NT2/D1 (cell line): ENCODE measurements around the gene BCL11B.

Experiments
- DNase-seq: peaks from one replicate; pipeline ENCODE4 v3.0.0-alpha.2; 2011; ENCODE audit warnings: low read depth, low spot score
- H3K27me3 ChIP-seq: 2 replicates; pipeline ENCODE4 v1.6.0; 2011; ENCODE audit warnings: mild to moderate bottlenecking; ENCODE audit not compliant: insufficient read length, insufficient read depth
- H3K36me3 ChIP-seq: 2 replicates; pipeline ENCODE4 v1.6.1; 2011; ENCODE audit warnings: mild to moderate bottlenecking, low read length, mixed read lengths; ENCODE audit not compliant: insufficient read depth, insufficient read length
- H3K4me1 ChIP-seq: 2 replicates; pipeline ENCODE4 v1.5.1; 2011; ENCODE audit not compliant: insufficient read depth, insufficient read length
- H3K4me3 ChIP-seq: 2 replicates; pipeline ENCODE4 v1.5.1; 2011; ENCODE audit warnings: low read depth; ENCODE audit not compliant: insufficient read length
- H3K9ac ChIP-seq: 2 replicates; pipeline ENCODE4 v1.6.0; 2011; ENCODE audit warnings: low read depth; ENCODE audit not compliant: insufficient read length
- H3K9me3 ChIP-seq: 2 replicates; pipeline ENCODE4 v1.5.1; 2011; ENCODE audit warnings: mild to moderate bottlenecking, low read length; ENCODE audit not compliant: insufficient read depth
- SUZ12 ChIP-seq: IDR thresholded peaks from 2 replicates; pipeline ENCODE4 v1.6.1; 2011; ENCODE audit not compliant: insufficient read length, insufficient read depth; ENCODE audit errors: extremely low read depth
- YY1 ChIP-seq: IDR thresholded peaks from 2 replicates; pipeline ENCODE4 v1.6.1; 2011; ENCODE audit not compliant: insufficient read length, insufficient read depth
- ZNF274 ChIP-seq: IDR thresholded peaks from 2 replicates; pipeline ENCODE4 v1.6.1; 2011; ENCODE audit warnings: mild to moderate bottlenecking, low read depth, low read length

The BCL11B gene

DNA sequence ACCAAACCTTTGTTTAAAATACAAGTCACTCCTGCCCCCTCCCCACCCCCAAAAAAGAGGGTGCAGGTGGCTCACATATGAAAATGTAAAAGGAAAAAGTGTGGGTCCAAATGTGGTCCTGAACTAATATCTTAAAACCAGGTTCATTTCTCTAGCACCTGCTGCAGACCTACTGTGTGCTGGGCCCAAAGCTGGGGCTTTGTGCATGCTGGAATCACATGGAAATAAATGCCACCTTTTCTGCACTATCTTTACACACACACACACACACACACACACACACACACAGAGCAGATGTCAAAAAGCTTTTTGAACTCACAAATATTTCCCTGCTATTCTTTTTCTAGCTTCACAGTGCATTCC lies 3.2 kb upstream of the BCL11B start:
- Histone ChIP-seq H3K4me1 (peaks cover 4% of the 10 kb centered on the region), H3K9me3 (no peaks in the 10 kb centered on the region), H3K9ac (no peak overlapping the region), H3K36me3 (no peaks in the 10 kb centered on the region), H3K27me3 (peaks cover 32% of the 10 kb centered on the region), H3K4me3 (no peak overlapping the region)
- no peak for TF ChIP-seq SUZ12
- no peak for TF ChIP-seq ZNF274
- TF ChIP-seq YY1, result no peak
- DNase-seq, result no peak

DNA sequence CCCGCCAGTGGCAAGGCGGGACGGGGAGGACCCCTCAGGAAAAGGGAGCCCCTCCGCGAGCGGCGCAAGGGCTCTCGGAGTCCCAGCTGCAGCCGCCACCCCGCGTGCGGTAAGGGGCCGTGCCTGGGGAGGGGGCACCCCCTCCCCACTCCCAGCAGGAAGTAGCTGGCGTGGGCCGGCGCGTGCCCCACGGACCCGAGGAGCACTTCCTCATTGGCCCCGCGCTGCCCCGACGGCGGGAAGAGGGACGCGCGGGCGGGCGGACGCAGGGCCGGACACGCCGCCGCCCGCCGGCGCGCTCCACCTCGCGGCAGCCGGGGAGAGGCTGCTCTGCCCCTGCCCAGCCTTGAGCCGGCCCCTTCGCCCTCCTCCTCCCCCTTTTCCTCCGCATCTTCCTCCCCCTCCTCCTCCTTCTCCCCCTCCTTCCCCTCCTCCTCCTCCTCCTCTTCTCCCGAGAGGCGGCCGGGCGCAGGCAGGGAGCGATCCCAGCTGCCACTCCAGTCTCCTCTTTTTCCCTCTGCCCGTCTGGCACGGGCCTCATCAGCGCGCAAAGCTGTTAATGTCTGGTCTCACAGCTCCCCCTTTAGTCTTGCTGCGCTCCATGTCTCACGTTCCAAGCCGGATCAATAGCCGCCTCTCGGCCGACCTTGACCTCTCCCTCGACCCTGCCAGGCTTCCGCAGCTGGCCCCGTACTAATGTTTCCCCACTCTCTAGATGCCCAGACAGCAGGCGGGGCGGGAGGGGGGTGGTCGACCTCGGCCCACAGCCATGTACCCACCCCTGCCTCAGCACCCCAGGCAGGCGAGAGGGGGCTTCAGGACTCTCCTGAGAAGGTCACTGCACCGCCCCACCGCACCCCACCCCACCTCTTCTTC lies 2.6 kb upstream of the BCL11B start:
- no peaks in the 10 kb centered on the region for H3K9me3 ChIP-seq
- H3K27me3 ChIP-seq, result peaks cover 38% of the 10 kb centered on the region
- DNase-seq, result peak; percentile 84
- no peaks in the 10 kb centered on the region for H3K36me3 ChIP-seq
- peak overlapping the region; percentile 65 for H3K4me3 ChIP-seq
- no peak for TF ChIP-seq ZNF274
- no peak for TF ChIP-seq YY1
- TF ChIP-seq SUZ12, result no peak
- H3K9ac ChIP-seq, result peak overlapping the region; percentile 61
- peaks cover 4% of the 10 kb centered on the region for H3K4me1 ChIP-seq

DNA sequence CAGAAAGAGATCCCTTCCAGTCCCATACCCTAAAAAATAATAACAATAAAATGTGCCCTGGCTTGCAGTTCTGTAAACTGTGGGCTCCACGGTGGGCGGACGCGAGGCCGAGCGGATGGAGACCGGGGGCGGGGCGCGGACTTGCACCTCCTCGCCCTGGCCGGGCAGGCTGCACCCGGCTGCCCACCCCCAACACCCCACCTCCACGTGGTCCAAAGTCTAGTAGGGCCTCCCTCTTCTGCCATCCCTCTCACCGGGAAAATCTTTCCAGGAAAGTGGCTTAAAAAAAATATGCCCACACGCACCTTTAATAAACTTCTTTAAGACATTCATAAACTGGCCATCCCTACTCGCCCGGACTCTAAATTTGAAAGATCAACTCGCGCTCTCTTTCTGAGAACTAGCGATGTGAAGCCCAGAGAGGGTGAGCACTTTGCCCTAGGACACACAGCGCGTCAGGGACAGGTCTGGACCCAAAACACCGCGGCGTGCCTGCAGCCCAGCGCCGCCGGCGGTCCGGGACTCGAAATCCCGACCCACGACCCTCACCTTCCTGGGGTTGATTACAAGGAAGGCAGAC lies 1.9 kb upstream of the BCL11B start:
- Histone ChIP-seq H3K27me3 (peaks cover 43% of the 10 kb centered on the region), H3K4me1 (peaks cover 4% of the 10 kb centered on the region), H3K9ac (peak overlapping the region; percentile 61), H3K4me3 (peak overlapping the region; percentile 65), H3K9me3 (no peaks in the 10 kb centered on the region), H3K36me3 (no peaks in the 10 kb centered on the region)
- TF ChIP-seq SUZ12 (no peak), ZNF274 (no peak), YY1 (no peak)
- DNase-seq, result no peak

DNA sequence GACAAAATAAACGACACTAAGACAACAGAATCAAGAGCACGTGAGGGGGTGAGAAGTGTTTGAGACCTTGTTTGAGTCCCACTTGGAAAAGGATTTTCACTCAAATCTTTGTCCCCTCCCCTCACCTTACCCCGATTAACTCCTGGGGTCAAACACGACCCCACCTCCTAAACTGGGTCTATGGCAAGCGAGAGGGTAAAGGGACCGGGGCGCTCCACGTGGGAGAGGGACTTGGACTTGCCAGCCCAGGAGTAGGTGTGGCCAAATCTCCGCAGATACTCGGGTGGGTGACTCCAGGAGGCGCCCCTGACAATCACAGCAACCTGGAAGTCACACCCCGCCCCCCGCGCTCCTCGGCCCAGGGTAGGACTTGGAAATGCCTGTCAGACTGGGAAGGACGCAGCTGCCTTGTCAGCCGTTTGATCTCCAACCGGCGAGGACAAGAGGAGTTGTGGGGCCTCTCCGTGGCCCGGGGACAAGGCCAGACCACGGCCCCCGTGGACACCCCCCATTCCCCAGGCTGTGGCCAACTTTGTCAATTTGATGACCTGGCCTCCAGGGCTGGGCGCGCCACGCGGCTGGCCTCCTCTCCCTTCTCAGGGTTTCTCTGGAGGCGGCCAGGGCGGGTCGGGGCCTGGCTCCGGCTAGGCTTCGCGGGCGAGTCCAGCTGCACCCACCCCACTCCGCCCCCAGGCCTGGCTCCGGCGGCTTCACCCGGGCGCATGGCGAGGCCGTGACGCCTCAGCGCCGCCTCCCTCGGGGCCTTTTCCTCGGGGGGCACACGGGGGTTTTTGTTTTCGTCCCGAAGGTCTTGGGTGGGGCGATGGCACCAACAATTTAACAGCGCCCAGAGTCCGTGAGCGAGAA lies 1.1 kb upstream of the BCL11B start:
- DNase-seq, result no peak
- Histone ChIP-seq H3K9me3 (no peaks in the 10 kb centered on the region), H3K27me3 (peaks cover 47% of the 10 kb centered on the region), H3K4me1 (peaks cover 4% of the 10 kb centered on the region), H3K4me3 (peak overlapping the region; percentile 65), H3K9ac (peak overlapping the region; percentile 56), H3K36me3 (no peaks in the 10 kb centered on the region)
- TF ChIP-seq ZNF274 (no peak), YY1 (no peak), SUZ12 (no peak)

DNA sequence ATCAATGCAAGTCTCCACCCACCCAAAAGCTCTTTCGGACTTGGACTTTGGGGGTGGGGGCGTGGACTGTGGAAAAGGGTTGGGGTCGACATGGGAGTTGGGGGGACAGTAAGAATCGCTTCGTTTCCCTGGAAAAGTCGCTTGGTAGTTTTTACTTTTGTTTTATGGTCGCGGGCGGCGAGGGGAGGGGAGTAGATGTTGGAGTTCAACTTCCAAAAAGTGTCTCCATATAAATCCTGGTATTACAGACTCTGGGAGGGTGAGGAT lies 568 bp upstream of the BCL11B start:
- Histone ChIP-seq H3K4me1 (peaks cover 4% of the 10 kb centered on the region), H3K36me3 (no peaks in the 10 kb centered on the region), H3K4me3 (peak overlapping the region; percentile 65), H3K9me3 (no peaks in the 10 kb centered on the region), H3K27me3 (peaks cover 53% of the 10 kb centered on the region), H3K9ac (no peak overlapping the region)
- no peak for TF ChIP-seq SUZ12
- no peak for TF ChIP-seq YY1
- no peak for TF ChIP-seq ZNF274
- DNase-seq, result no peak

DNA sequence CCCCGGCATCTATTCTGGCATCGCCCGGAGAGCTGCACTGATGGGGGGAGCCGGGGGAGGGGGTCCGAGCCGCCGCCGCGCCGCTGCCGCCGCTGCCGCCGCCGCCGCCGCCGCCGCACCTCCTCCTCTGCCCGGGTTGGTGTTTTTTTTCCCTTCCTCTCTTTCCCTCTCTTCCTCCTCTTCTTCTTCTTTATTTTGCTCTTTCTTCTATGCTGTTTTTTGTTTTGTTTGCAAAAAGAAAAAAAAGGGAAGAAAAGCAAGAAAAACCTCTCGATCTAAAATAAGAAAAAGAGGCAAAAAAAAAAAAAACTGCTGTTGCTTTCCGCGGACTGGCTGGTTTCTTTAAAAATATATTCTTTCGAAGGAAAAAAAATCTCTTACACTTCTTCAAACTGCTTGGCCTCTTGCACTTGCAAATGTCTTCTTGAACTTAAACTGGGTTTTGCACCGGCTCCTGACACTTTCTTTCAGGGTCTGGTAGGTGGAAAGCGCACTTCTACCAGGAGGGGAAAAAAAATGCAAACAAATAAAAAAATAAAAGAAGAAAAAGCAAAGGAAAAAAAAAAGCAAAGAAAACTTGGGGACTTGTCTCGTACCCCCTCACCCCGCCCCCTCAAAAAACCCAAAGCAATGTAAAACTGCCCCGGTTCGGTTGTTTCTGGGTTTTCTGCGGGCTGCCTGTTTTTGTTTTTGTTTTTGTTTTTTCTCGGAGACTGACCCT lies 616 bp downstream of the BCL11B start:
- no peak for TF ChIP-seq YY1
- no peak for TF ChIP-seq SUZ12
- TF ChIP-seq ZNF274, result no peak
- H3K4me1 ChIP-seq, result peaks cover under 1% of the 10 kb centered on the region
- no peaks in the 10 kb centered on the region for H3K9me3 ChIP-seq
- DNase-seq, result no peak
- peaks cover 51% of the 10 kb centered on the region for H3K27me3 ChIP-seq
- peak overlapping the region; percentile 65 for H3K4me3 ChIP-seq
- peak overlapping the region; percentile 50 for H3K9ac ChIP-seq
- no peaks in the 10 kb centered on the region for H3K36me3 ChIP-seq
